Natural killer cell treated with Interleukin-12 subunit alpha and Interleukin-12 subunit beta and Interleukin-15 and Interleukin-18, amount 100 ng/mL, for 72 hours (primary cell): ENCODE measurements around the gene SHROOM2. TPM values are rescaled to one million over a fixed set of nuclear protein-coding genes. Genes with fewer than 3 reads are reported as not detected.
"Not testable (repeated sequence)": the region's sequence is repeated elsewhere in the genome, so short reads cannot be mapped to it uniquely, and the experiment has no call there.

Experiments
- ATAC-seq, 2 donors: fragments of 150-1000 bp; cut with Tn5 transposase in 1 of 2; sonication (Bioruptor Pico), chemical (Tn5 transposase) in 1 of 2; 2 replicates each; pipeline ENCODE4 v1.10.0; 2021
- DNase-seq: peaks from one replicate; pipeline ENCODE4 v3.0.0; 2022; ENCODE audit warnings: low spot score
- H3K27ac Mint-ChIP-seq, 2 donors: 1 replicate in 1 of 2; 2 replicates in 1 of 2; pipeline ENCODE4 v1.8.0; 2022; ENCODE audit warnings: mixed read lengths in 2 of 2, mild to moderate bottlenecking in 1 of 2, moderate library complexity in 1 of 2
- H3K27me3 Mint-ChIP-seq, 2 donors: 1 replicate in 1 of 2; 2 replicates in 1 of 2; pipeline ENCODE4 v1.8.0; 2022; ENCODE audit warnings: mixed read lengths in 2 of 2
- H3K36me3 Mint-ChIP-seq: one replicate; pipeline ENCODE4 v1.8.0; 2022; ENCODE audit warnings: mixed read lengths
- H3K4me1 Mint-ChIP-seq, 2 donors: 1 replicate in 1 of 2; 2 replicates in 1 of 2; pipeline ENCODE4 v1.8.0; 2022; ENCODE audit warnings: low read depth in 2 of 2, mixed read lengths in 2 of 2, mild to moderate bottlenecking in 1 of 2
- H3K4me3 Mint-ChIP-seq: one replicate; pipeline ENCODE4 v1.8.0; 2022; ENCODE audit warnings: mixed read lengths
- H3K9me3 Mint-ChIP-seq: 2 replicates; pipeline ENCODE4 v1.8.0; 2022; ENCODE audit warnings: mixed read lengths
- total RNA-seq, 2 donors: library from RNA; stranded (reverse); gene quantifications; one replicate each; pipeline ENCODE4 v1.2.3, GENCODE V29; 2022

The SHROOM2 gene
- total RNA-seq, 2 donors from 2014 or later, result 0.08 TPM; not detected in 1

- H3K36me3 Mint-ChIP-seq, result no peaks in the 10 kb centered on the region
- no peak for DNase-seq
- no peak overlapping the region for H3K4me3 Mint-ChIP-seq
- no peaks in the 10 kb centered on the region for H3K4me1 Mint-ChIP-seq
- ATAC-seq, result no peak
- no peak overlapping the region for H3K27ac Mint-ChIP-seq
- H3K27me3 Mint-ChIP-seq, result peaks cover 0 to 11% of the 10 kb centered on the region in 2 donors
- H3K9me3 Mint-ChIP-seq, result no peaks in the 10 kb centered on the region
These were observed 71.6 kb downstream of the SHROOM2 start for GRCh38 chrX:9857575-9858474.

GRCh38 chrX:9858684-9859083 is 72.5 kb downstream of the SHROOM2 start:
- H3K36me3 Mint-ChIP-seq, H3K27me3 Mint-ChIP-seq, H3K4me3 Mint-ChIP-seq, ATAC-seq, DNase-seq, H3K27ac Mint-ChIP-seq, H3K4me1 Mint-ChIP-seq, H3K9me3 Mint-ChIP-seq: not testable (repeated sequence)

- Mint-ChIP-seq H3K9me3 (no peaks in the 10 kb centered on the region), H3K27me3 (peaks cover 0 to 9% of the 10 kb centered on the region in 2 donors), H3K36me3 (no peaks in the 10 kb centered on the region), H3K27ac (no peak overlapping the region), H3K4me3 (no peak overlapping the region), H3K4me1 (no peaks in the 10 kb centered on the region)
- ATAC-seq (no peak), DNase-seq (no peak)
These were observed 73.7 kb downstream of the SHROOM2 start for GRCh38 chrX:9859711-9860555.

GRCh38 chrX:9860826-9861225 is 74.6 kb downstream of the SHROOM2 start:
- no peaks in the 10 kb centered on the region for H3K4me1 Mint-ChIP-seq
- no peaks in the 10 kb centered on the region for H3K36me3 Mint-ChIP-seq
- H3K4me3 Mint-ChIP-seq, result no peak overlapping the region
- DNase-seq (no peak), ATAC-seq (no peak)
- H3K27me3 Mint-ChIP-seq, result peaks cover 0 to 12% of the 10 kb centered on the region in 2 donors
- H3K27ac Mint-ChIP-seq, result no peak overlapping the region
- H3K9me3 Mint-ChIP-seq, result no peaks in the 10 kb centered on the region

GRCh38 chrX:9861711-9862110 is 75.5 kb downstream of the SHROOM2 start:
- no peaks in the 10 kb centered on the region for H3K36me3 Mint-ChIP-seq
- peaks cover 0 to 2% of the 10 kb centered on the region in 2 donors for H3K4me1 Mint-ChIP-seq
- no peak for ATAC-seq
- no peak overlapping the region for H3K27ac Mint-ChIP-seq
- peaks cover 5 to 17% of the 10 kb centered on the region in 2 donors for H3K27me3 Mint-ChIP-seq
- H3K9me3 Mint-ChIP-seq, result no peaks in the 10 kb centered on the region
- no peak for DNase-seq
- H3K4me3 Mint-ChIP-seq, result no peak overlapping the region

GRCh38 chrX:9862525-9862924 is 76.3 kb downstream of the SHROOM2 start:
- Mint-ChIP-seq H3K27ac (no peak overlapping the region), H3K9me3 (no peaks in the 10 kb centered on the region), H3K4me3 (no peak overlapping the region), H3K36me3 (no peaks in the 10 kb centered on the region), H3K4me1 (peaks cover 0 to 2% of the 10 kb centered on the region in 2 donors), H3K27me3 (peaks cover 13 to 25% of the 10 kb centered on the region in 2 donors)
- no peak for ATAC-seq
- DNase-seq, result no peak

GRCh38 chrX:9862953-9863352 is 76.7 kb downstream of the SHROOM2 start:
- Mint-ChIP-seq H3K4me1 (peaks cover 0 to 2% of the 10 kb centered on the region in 2 donors), H3K9me3 (no peaks in the 10 kb centered on the region), H3K27ac (no peak overlapping the region), H3K36me3 (no peaks in the 10 kb centered on the region), H3K4me3 (no peak overlapping the region), H3K27me3 (peaks cover 14 to 27% of the 10 kb centered on the region in 2 donors)
- no peak for DNase-seq
- ATAC-seq, result no peak

- Mint-ChIP-seq H3K4me1 (peaks cover 0 to 2% of the 10 kb centered on the region in 2 donors), H3K36me3 (no peaks in the 10 kb centered on the region), H3K4me3 (no peak overlapping the region), H3K9me3 (no peaks in the 10 kb centered on the region), H3K27me3 (peaks cover 14 to 28% of the 10 kb centered on the region in 2 donors), H3K27ac (no peak overlapping the region)
- ATAC-seq (no peak), DNase-seq (no peak)
These were observed 77.8 kb downstream of the SHROOM2 start for GRCh38 chrX:9864011-9864410.

GRCh38 chrX:9865804-9866472 is 79.7 kb downstream of the SHROOM2 start:
- DNase-seq, result no peak
- no peak overlapping the region for H3K27ac Mint-ChIP-seq
- H3K9me3 Mint-ChIP-seq, result no peaks in the 10 kb centered on the region
- H3K4me3 Mint-ChIP-seq, result no peak overlapping the region
- H3K4me1 Mint-ChIP-seq, result peaks cover 0 to 2% of the 10 kb centered on the region in 2 donors
- H3K27me3 Mint-ChIP-seq, result peaks cover 14 to 27% of the 10 kb centered on the region in 2 donors
- no peak for ATAC-seq
- H3K36me3 Mint-ChIP-seq, result no peaks in the 10 kb centered on the region

GRCh38 chrX:9866633-9867032 is 80.4 kb downstream of the SHROOM2 start:
- peaks cover 0 to 2% of the 10 kb centered on the region in 2 donors for H3K4me1 Mint-ChIP-seq
- ATAC-seq, result no peak
- no peak overlapping the region for H3K27ac Mint-ChIP-seq
- no peak for DNase-seq
- peaks cover 14 to 27% of the 10 kb centered on the region in 2 donors for H3K27me3 Mint-ChIP-seq
- no peaks in the 10 kb centered on the region for H3K36me3 Mint-ChIP-seq
- H3K9me3 Mint-ChIP-seq, result no peaks in the 10 kb centered on the region
- H3K4me3 Mint-ChIP-seq, result no peak overlapping the region

- Mint-ChIP-seq H3K9me3 (no peaks in the 10 kb centered on the region), H3K4me1 (peaks cover 0 to 2% of the 10 kb centered on the region in 2 donors), H3K27me3 (peaks cover 14 to 24% of the 10 kb centered on the region in 2 donors), H3K27ac (no peak overlapping the region), H3K36me3 (no peaks in the 10 kb centered on the region), H3K4me3 (no peak overlapping the region)
- no peak for DNase-seq
- ATAC-seq, result no peak
These were observed 81.0 kb downstream of the SHROOM2 start for GRCh38 chrX:9867226-9867625.

GRCh38 chrX:9867753-9868152 is 81.5 kb downstream of the SHROOM2 start:
- DNase-seq (no peak), ATAC-seq (no peak)
- no peaks in the 10 kb centered on the region for H3K36me3 Mint-ChIP-seq
- no peak overlapping the region for H3K4me3 Mint-ChIP-seq
- H3K4me1 Mint-ChIP-seq, result peaks cover 0 to 2% of the 10 kb centered on the region in 2 donors
- peaks cover 14 to 27% of the 10 kb centered on the region in 2 donors for H3K27me3 Mint-ChIP-seq
- H3K9me3 Mint-ChIP-seq, result no peaks in the 10 kb centered on the region
- H3K27ac Mint-ChIP-seq, result no peak overlapping the region

GRCh38 chrX:9871701-9872268 is 85.6 kb downstream of the SHROOM2 start:
- ATAC-seq (no peak), DNase-seq (no peak)
- H3K4me3 Mint-ChIP-seq, result no peak overlapping the region
- peaks cover 24 to 27% of the 10 kb centered on the region in 2 donors for H3K27me3 Mint-ChIP-seq
- H3K4me1 Mint-ChIP-seq, result no peaks in the 10 kb centered on the region
- H3K9me3 Mint-ChIP-seq, result no peaks in the 10 kb centered on the region
- H3K27ac Mint-ChIP-seq, result no peak overlapping the region
- H3K36me3 Mint-ChIP-seq, result no peaks in the 10 kb centered on the region
